SK-N-SH (cell line): ENCODE results near the gene FBXW11.

ENCODE experiments used
- CHD2 ChIP-seq: fragments of 150-350 bp; IDR thresholded peaks from 2 replicates; pipeline ENCODE4 v1.6.1; 2018; ENCODE audit warnings: low read length; ENCODE audit not compliant: partially characterized antibody
- EP300 ChIP-seq, 2 experiments: IDR thresholded peaks; 2 replicates each; pipeline versions ENCODE4 v1.4.0 to v1.6.1; 2012; ENCODE audit warnings: borderline replicate concordance in 1 of 2, low read depth in 1 of 2, low read length in 1 of 2
- FOXJ3 ChIP-seq: sonication (generic); formaldehyde crosslinking; IDR thresholded peaks from 2 replicates; pipeline ENCODE4 v1.5.1; 2020; ENCODE audit warnings: mild to moderate bottlenecking, missing genetic modification reagents
- MAX ChIP-seq: IDR thresholded peaks from 2 replicates; pipeline ENCODE4 v1.4.0; 2012; ENCODE audit warnings: low read depth
- MEF2A ChIP-seq: IDR thresholded peaks from 2 replicates; pipeline ENCODE4 v1.4.0; 2012; ENCODE audit warnings: low read depth, borderline replicate concordance
- NRF1 ChIP-seq: IDR thresholded peaks from 2 replicates; pipeline ENCODE4 v1.6.1; 2012; ENCODE audit warnings: low read depth, mild to moderate bottlenecking, low read length
- POLR2AphosphoS5 ChIP-seq: IDR thresholded peaks from 2 replicates; pipeline ENCODE4 v1.6.1; 2012; ENCODE audit warnings: low read depth, low read length
- RCOR1 ChIP-seq: fragments of 150-350 bp; IDR thresholded peaks from 2 replicates; pipeline ENCODE4 v1.6.1; 2017; ENCODE audit warnings: antibody characterized with exemption, low read length
- SIN3A ChIP-seq: IDR thresholded peaks from 2 replicates; pipeline ENCODE4 v1.6.1; 2012; ENCODE audit warnings: low read depth, mild to moderate bottlenecking, low read length, moderate library complexity, borderline replicate concordance
- TAF1 ChIP-seq: IDR thresholded peaks from 2 replicates; pipeline ENCODE4 v1.6.1; 2012; ENCODE audit warnings: low read depth, mild to moderate bottlenecking, low read length, moderate library complexity, borderline replicate concordance
- TF ChIP-seq, protein P1 (sequence below): fragments of 200-600 bp; sonication (generic); IDR thresholded peaks from 2 replicates; pipeline ENCODE4 v1.6.1; 2017; ENCODE audit warnings: antibody characterized with exemption, mild to moderate bottlenecking, moderate library complexity
- TF ChIP-seq, protein P2 (sequence below): IDR thresholded peaks from 2 replicates; pipeline ENCODE4 v1.6.1; 2012; ENCODE audit warnings: mild to moderate bottlenecking, low read depth, low read length, moderate library complexity
- TF ChIP-seq, protein P3 (sequence below): fragments of 150-350 bp; IDR thresholded peaks from 2 replicates; pipeline ENCODE4 v1.6.1; 2017; ENCODE audit warnings: antibody characterized with exemption, low read length, low read depth, borderline replicate concordance

DNA sequence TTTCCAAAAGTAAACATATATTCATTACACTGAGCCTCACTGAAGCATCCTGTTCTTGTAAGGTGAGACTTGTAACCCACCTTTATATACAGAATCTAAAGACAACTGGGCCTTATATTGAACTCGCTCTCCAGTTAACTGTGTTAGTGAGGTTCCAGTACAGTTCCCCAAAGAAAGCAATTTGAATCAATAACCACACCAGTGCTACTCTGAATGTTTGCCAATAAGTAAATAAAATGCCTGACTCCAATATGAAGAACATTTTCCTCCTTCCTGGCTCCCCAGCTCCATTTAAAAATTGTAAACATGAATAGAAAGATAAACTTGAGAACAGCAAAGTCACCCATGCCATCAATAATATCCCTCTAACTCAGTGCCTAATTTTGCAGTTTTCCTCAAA is 50.1 kb downstream of the FBXW11 start:
- TF ChIP-seq FOXJ3 (no peak), CHD2 (no peak), SIN3A (no peak), MEF2A (no peak), EP300 (IDR thresholded peaks at IDR 0.05; ENCODE audit: borderline replicate concordance in 1 of 2, low read depth in 1 of 2, low read length in 1 of 2) (no peak), NRF1 (no peak), POLR2AphosphoS5 (no peak), RCOR1 (no peak), TAF1 (no peak), MAX (no peak)
- TF ChIP-seq, protein P1, sequence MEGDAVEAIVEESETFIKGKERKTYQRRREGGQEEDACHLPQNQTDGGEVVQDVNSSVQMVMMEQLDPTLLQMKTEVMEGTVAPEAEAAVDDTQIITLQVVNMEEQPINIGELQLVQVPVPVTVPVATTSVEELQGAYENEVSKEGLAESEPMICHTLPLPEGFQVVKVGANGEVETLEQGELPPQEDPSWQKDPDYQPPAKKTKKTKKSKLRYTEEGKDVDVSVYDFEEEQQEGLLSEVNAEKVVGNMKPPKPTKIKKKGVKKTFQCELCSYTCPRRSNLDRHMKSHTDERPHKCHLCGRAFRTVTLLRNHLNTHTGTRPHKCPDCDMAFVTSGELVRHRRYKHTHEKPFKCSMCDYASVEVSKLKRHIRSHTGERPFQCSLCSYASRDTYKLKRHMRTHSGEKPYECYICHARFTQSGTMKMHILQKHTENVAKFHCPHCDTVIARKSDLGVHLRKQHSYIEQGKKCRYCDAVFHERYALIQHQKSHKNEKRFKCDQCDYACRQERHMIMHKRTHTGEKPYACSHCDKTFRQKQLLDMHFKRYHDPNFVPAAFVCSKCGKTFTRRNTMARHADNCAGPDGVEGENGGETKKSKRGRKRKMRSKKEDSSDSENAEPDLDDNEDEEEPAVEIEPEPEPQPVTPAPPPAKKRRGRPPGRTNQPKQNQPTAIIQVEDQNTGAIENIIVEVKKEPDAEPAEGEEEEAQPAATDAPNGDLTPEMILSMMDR = no peak
- TF ChIP-seq, protein P2, sequence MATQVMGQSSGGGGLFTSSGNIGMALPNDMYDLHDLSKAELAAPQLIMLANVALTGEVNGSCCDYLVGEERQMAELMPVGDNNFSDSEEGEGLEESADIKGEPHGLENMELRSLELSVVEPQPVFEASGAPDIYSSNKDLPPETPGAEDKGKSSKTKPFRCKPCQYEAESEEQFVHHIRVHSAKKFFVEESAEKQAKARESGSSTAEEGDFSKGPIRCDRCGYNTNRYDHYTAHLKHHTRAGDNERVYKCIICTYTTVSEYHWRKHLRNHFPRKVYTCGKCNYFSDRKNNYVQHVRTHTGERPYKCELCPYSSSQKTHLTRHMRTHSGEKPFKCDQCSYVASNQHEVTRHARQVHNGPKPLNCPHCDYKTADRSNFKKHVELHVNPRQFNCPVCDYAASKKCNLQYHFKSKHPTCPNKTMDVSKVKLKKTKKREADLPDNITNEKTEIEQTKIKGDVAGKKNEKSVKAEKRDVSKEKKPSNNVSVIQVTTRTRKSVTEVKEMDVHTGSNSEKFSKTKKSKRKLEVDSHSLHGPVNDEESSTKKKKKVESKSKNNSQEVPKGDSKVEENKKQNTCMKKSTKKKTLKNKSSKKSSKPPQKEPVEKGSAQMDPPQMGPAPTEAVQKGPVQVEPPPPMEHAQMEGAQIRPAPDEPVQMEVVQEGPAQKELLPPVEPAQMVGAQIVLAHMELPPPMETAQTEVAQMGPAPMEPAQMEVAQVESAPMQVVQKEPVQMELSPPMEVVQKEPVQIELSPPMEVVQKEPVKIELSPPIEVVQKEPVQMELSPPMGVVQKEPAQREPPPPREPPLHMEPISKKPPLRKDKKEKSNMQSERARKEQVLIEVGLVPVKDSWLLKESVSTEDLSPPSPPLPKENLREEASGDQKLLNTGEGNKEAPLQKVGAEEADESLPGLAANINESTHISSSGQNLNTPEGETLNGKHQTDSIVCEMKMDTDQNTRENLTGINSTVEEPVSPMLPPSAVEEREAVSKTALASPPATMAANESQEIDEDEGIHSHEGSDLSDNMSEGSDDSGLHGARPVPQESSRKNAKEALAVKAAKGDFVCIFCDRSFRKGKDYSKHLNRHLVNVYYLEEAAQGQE = no peak
- TF ChIP-seq, protein P3, sequence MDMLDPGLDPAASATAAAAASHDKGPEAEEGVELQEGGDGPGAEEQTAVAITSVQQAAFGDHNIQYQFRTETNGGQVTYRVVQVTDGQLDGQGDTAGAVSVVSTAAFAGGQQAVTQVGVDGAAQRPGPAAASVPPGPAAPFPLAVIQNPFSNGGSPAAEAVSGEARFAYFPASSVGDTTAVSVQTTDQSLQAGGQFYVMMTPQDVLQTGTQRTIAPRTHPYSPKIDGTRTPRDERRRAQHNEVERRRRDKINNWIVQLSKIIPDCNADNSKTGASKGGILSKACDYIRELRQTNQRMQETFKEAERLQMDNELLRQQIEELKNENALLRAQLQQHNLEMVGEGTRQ = no peak
